H1 (cell line): ENCODE measurements around the gene DCDC1. TPM values are rescaled to one million over a fixed set of nuclear protein-coding genes. Genes with fewer than 3 reads are reported as not detected.

Experiments used
- CTCF ChIA-PET: fragments of 300-600 bp; sonication (Branson Sonifier 250); formaldehyde crosslinking; loops from one replicate; lab custom pipeline; 2021; ENCODE audit not compliant: partially characterized antibody; lab: Charles Lee
- POLR2A ChIA-PET: fragments of 300-600 bp; sonication (Branson Sonifier 250); formaldehyde crosslinking; loops from one replicate; lab custom pipeline; 2021; ENCODE audit warnings: inconsistent platforms; ENCODE audit not compliant: partially characterized antibody; lab: Charles Lee
- DNase-seq, 2 experiments: peaks; one replicate each; pipeline versions ENCODE4 v3.0.0 to v3.0.0-alpha.2; 2010 to 2022; ENCODE audit warnings: low spot score in 2 of 2, low read depth in 1 of 2, mixed read lengths in 1 of 2
- FAIRE-seq: peaks from 2 replicates; lab custom pipeline; 2011; peaks lifted over from hg19 to GRCh38; lab: Jason Lieb, UNC
- H2AFZ ChIP-seq: 2 replicates; pipeline ENCODE4 v1.8.1; 2012; ENCODE audit warnings: low read length, inconsistent platforms
- H2AK5ac ChIP-seq: 2 replicates; pipeline ENCODE4 v1.6.1; 2013; ENCODE audit warnings: low read depth, low read length
- H2BK120ac ChIP-seq: replicated peaks from 2 replicates; pipeline ENCODE3; 2013; ENCODE audit warnings: low read depth, low read length, inconsistent platforms
- H2BK12ac ChIP-seq: 2 replicates; pipeline ENCODE4 v1.6.1; 2013; ENCODE audit warnings: low read depth, low read length
- H2BK15ac ChIP-seq: 2 replicates; pipeline ENCODE4 v1.6.1; 2013; ENCODE audit warnings: low read length
- H2BK20ac ChIP-seq: 2 replicates; pipeline ENCODE4 v1.6.1; 2013; ENCODE audit warnings: low read length
- H2BK5ac ChIP-seq: 2 replicates; pipeline ENCODE4 v1.6.1; 2013; ENCODE audit warnings: low read depth, low read length
- H3K14ac ChIP-seq: 2 replicates; pipeline ENCODE4 v1.6.1; 2013; ENCODE audit warnings: inconsistent platforms; ENCODE audit not compliant: insufficient read length
- H3K18ac ChIP-seq: 2 replicates; pipeline ENCODE4 v1.6.1; 2013; ENCODE audit warnings: low read length; ENCODE audit errors: extremely low read depth
- H3K23ac ChIP-seq: 2 replicates; pipeline ENCODE4 v1.6.1; 2013; ENCODE audit warnings: inconsistent platforms; ENCODE audit not compliant: insufficient read length
- H3K23me2 ChIP-seq: 2 replicates; pipeline ENCODE4 v1.6.1; 2013; ENCODE audit warnings: low read depth, low read length
- H3K27ac ChIP-seq: 2 replicates; pipeline ENCODE4 v1.6.1; 2011; ENCODE audit warnings: low read depth, low read length, inconsistent platforms
- H3K27me3 ChIP-seq, 4 experiments: replicated peaks in 1 of 4; 1 replicate in 1 of 4; 2 replicates in 3 of 4; pipeline versions ENCODE4 v1.6.1 to v1.8.1; 2011 to 2013; ENCODE audit warnings: low read length in 3 of 4, mild to moderate bottlenecking in 3 of 4, inconsistent platforms in 2 of 4, mixed read lengths in 2 of 4, moderate library complexity in 1 of 4; ENCODE audit not compliant: control insufficient read depth in 3 of 4, insufficient read depth in 3 of 4; ENCODE audit errors: extremely low read depth in 1 of 4
- H3K36me3 ChIP-seq, 4 experiments: 2 replicates each; pipeline versions ENCODE4 v1.6.1 to v1.8.1; 2011 to 2013; ENCODE audit warnings: mild to moderate bottlenecking in 4 of 4, low read length in 3 of 4, moderate library complexity in 2 of 4, control low read depth in 1 of 4, inconsistent platforms in 1 of 4; ENCODE audit not compliant: insufficient read depth in 4 of 4, control insufficient read depth in 2 of 4
- H3K4ac ChIP-seq: replicated peaks from 2 replicates; pipeline ENCODE3; 2013; ENCODE audit warnings: low read length, low read depth, mixed read lengths, inconsistent platforms; ENCODE audit not compliant: insufficient read length
- H3K4me1 ChIP-seq, 4 experiments: replicated peaks in 1 of 4; 1 replicate in 1 of 4; 2 replicates in 3 of 4; pipeline versions ENCODE4 v1.6.1 to v1.8.1; 2011 to 2013; ENCODE audit warnings: low read length in 3 of 4, inconsistent platforms in 2 of 4, mixed read lengths in 1 of 4; ENCODE audit not compliant: insufficient read depth in 4 of 4, control insufficient read depth in 3 of 4
- H3K4me2 ChIP-seq, 2 experiments: 2 replicates each; pipeline versions ENCODE4 v1.6.1 to v1.8.1; 2011 to 2013; ENCODE audit warnings: low read depth in 2 of 2, low read length in 2 of 2, control low read depth in 1 of 2, inconsistent platforms in 1 of 2, mild to moderate bottlenecking in 1 of 2; ENCODE audit not compliant: insufficient read depth in 1 of 2
- H3K4me3 ChIP-seq, 4 experiments: fragments of 200-600, 300-600 bp in 1 of 4; sonication (generic), shearing (Covaris generic), sonication (Bioruptor Twin) in 1 of 4; 2 replicates each; pipeline versions ENCODE4 v1.5.1 to v1.8.1; 2011 to 2016; ENCODE audit warnings: low read length in 4 of 4, low read depth in 3 of 4, control low read depth in 2 of 4, inconsistent platforms in 2 of 4, mild to moderate bottlenecking in 2 of 4, mixed read lengths in 1 of 4, moderate library complexity in 1 of 4; ENCODE audit not compliant: insufficient read depth in 2 of 4; ENCODE audit errors: extremely low read depth in 1 of 4
- H3K56ac ChIP-seq: replicated peaks from 2 replicates; pipeline ENCODE3; 2013; ENCODE audit warnings: low read depth, mild to moderate bottlenecking, mixed read lengths, low read length, inconsistent platforms; ENCODE audit not compliant: insufficient read length
- H3K79me1 ChIP-seq: 2 replicates; pipeline ENCODE4 v1.6.1; 2013; ENCODE audit warnings: low read depth, low read length, control low read depth
- H3K79me2 ChIP-seq, 2 experiments: 2 replicates each; pipeline versions ENCODE4 v1.6.1 to v1.8.1; 2012 to 2013; ENCODE audit warnings: low read length in 2 of 2, mild to moderate bottlenecking in 2 of 2, inconsistent platforms in 1 of 2; ENCODE audit not compliant: insufficient read depth in 2 of 2, control insufficient read depth in 1 of 2
- H3K9ac ChIP-seq, 4 experiments: replicated peaks in 1 of 4; 1 replicate in 1 of 4; 2 replicates in 3 of 4; pipeline versions ENCODE4 v1.6.1 to v1.8.1; 2011 to 2013; ENCODE audit warnings: low read depth in 3 of 4, low read length in 3 of 4, control low read depth in 2 of 4, mild to moderate bottlenecking in 2 of 4, moderate library complexity in 2 of 4, inconsistent platforms in 1 of 4; ENCODE audit errors: extremely low read depth in 1 of 4
- H3K9me3 ChIP-seq, 2 experiments: 2 replicates each; pipeline versions ENCODE4 v1.6.1 to v1.8.1; 2012 to 2013; ENCODE audit warnings: mild to moderate bottlenecking in 2 of 2, moderate library complexity in 2 of 2, control low read depth in 1 of 2, inconsistent platforms in 1 of 2, low read depth in 1 of 2, low read length in 1 of 2, mixed read lengths in 1 of 2; ENCODE audit not compliant: insufficient read depth in 2 of 2
- H4K20me1 ChIP-seq, 2 experiments: replicated peaks in 1 of 2; 2 replicates each; pipeline versions ENCODE3 to v1.8.1; 2011 to 2013; ENCODE audit warnings: inconsistent platforms in 2 of 2, low read length in 2 of 2, mild to moderate bottlenecking in 1 of 2; ENCODE audit not compliant: insufficient read depth in 2 of 2, control insufficient read depth in 1 of 2
- H4K5ac ChIP-seq: 2 replicates; pipeline ENCODE4 v1.6.1; 2013; ENCODE audit warnings: low read length, low read depth, mixed read lengths, inconsistent platforms; ENCODE audit not compliant: insufficient read length
- H4K8ac ChIP-seq: 2 replicates; pipeline ENCODE4 v1.8.0; 2013; ENCODE audit warnings: mild to moderate bottlenecking, moderate library complexity, low read length, inconsistent platforms; ENCODE audit not compliant: insufficient read depth; ENCODE audit errors: extremely low read depth
- H4K91ac ChIP-seq: replicated peaks from 2 replicates; pipeline ENCODE3; 2013; ENCODE audit warnings: low read length, mixed read lengths, inconsistent platforms; ENCODE audit not compliant: insufficient read length
- ATF2 ChIP-seq: IDR thresholded peaks from 2 replicates; pipeline ENCODE4 v1.6.1; 2012; ENCODE audit warnings: low read length, inconsistent platforms
- CEBPB ChIP-seq: IDR thresholded peaks from 2 replicates; pipeline ENCODE4 v1.6.1; 2012; ENCODE audit warnings: low read depth, low read length
- CHD1 ChIP-seq: IDR thresholded peaks from 2 replicates; pipeline ENCODE4 v1.6.1; 2012; ENCODE audit warnings: low read depth, low read length, improper control_type of control experiment
- FOSL1 ChIP-seq: IDR thresholded peaks from 2 replicates; pipeline ENCODE4 v1.6.1; 2011; ENCODE audit warnings: mild to moderate bottlenecking, low read depth, low read length, moderate library complexity; ENCODE audit not compliant: insufficient read depth
- GABPA ChIP-seq: IDR thresholded peaks from 2 replicates; pipeline ENCODE4 v1.6.1; 2011; ENCODE audit warnings: mild to moderate bottlenecking, low read length, moderate library complexity, borderline replicate concordance; ENCODE audit not compliant: insufficient read depth
- MAFK ChIP-seq: IDR thresholded peaks from 2 replicates; pipeline ENCODE4 v1.6.1; 2012; ENCODE audit warnings: low read depth, mild to moderate bottlenecking, improper control_type of control experiment, low read length
- NRF1 ChIP-seq: IDR thresholded peaks from 2 replicates; pipeline ENCODE4 v1.6.1; 2011; ENCODE audit warnings: mild to moderate bottlenecking, low read depth, low read length, improper control_type of control experiment
- PHF8 ChIP-seq: fragments of 200-600 bp; sonication (generic); conservative IDR thresholded peaks from 2 replicates; pipeline ENCODE4 v1.7.1; 2012; ENCODE audit warnings: low read depth, mild to moderate bottlenecking, inconsistent platforms, low read length, moderate library complexity
- SRF ChIP-seq: IDR thresholded peaks from 2 replicates; pipeline ENCODE4 v1.6.1; 2011; ENCODE audit warnings: mild to moderate bottlenecking, low read depth, low read length, moderate library complexity
- USF2 ChIP-seq: IDR thresholded peaks from 2 replicates; pipeline ENCODE4 v1.6.1; 2011; ENCODE audit warnings: low read length, improper control_type of control experiment
- WGBS, 2 experiments: shearing (Covaris generic) in 1 of 2; methylation state at CpG; one replicate each; pipeline versions ENCODE4 v1.1.6 to v1.1.7; 2013 to 2015; ENCODE audit warnings: low lambda C conversion rate in 2 of 2, mixed read lengths in 2 of 2, inconsistent platforms in 1 of 2, low coverage in 1 of 2, missing lambda C conversion rate in 1 of 2; ENCODE audit not compliant: insufficient replicate concordance in 2 of 2, insufficient coverage in 1 of 2, insufficient read length in 1 of 2; ENCODE audit errors: extremely low coverage in 1 of 2, missing lambda C conversion rate in 1 of 2; 5-methylcytosine and 5-hydroxymethylcytosine counted together
- polyA plus RNA-seq, 7 experiments: library from polyadenylated mRNA; depleted of rRNA in 3 of 7; stranded (reverse) in 5 of 7; unstranded in 2 of 7; fragments of >200 nt in 5 of 7; fragments of 200-250 nt in 2 of 7; gene quantifications; 1 replicate in 5 of 7; 2 replicates in 1 of 7; 4 replicates in 1 of 7; pipeline versions ENCODE4 v1.2.1 to v1.2.3, GENCODE V29; 2011 to 2013; ENCODE audit warnings: missing spikeins in 2 of 7, mixed read lengths in 2 of 7
- total RNA-seq: library from RNA; stranded (reverse); fragmentation: NEBNext Ultra II Directional; extraction: Animal tissue kit (Norgen Biotek cat#: 25700); gene quantifications from 2 replicates; pipeline ENCODE4 v1.2.1, GENCODE V29; 2021
- TF ChIP-seq, protein P1 (sequence below): IDR thresholded peaks from 2 replicates; pipeline ENCODE4 v1.6.1; 2012; ENCODE audit warnings: inconsistent platforms

DCDC1 gene
- total and polyA plus RNA-seq, 2 of the 8 experiments (the other 6 are each of a cell fraction or from before 2014, with no cell fraction given) = 0.15 to 0.56 TPM

DNA sequence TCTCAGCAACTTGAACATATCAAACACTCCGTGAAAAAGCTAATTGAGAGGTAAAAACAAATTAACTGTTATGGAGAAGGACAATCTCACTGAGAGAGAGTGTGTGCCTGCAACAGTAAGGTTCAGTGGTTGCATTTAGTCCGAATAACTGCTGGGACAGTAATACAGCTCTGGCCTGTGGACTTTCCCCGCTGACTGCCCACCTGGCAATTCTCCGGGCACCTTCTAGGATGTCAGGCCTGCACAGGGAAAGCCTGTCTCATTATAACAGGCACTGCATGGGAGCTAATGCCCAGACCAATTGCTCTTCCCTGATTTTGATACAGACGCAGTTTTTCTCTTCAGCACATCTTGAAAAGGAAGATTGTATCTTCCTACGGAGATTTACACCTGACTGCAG, 251.0 kb downstream of the DCDC1 start:
- Histone ChIP-seq H3K9me3 (no peaks in the 10 kb centered on the region), H2AFZ (no peak overlapping the region), H2BK12ac (no peak overlapping the region), H3K36me3 (no peaks in the 10 kb centered on the region), H2BK5ac (no peak overlapping the region), H3K14ac (no peak overlapping the region), H2AK5ac (no peak overlapping the region), H4K91ac (no peak overlapping the region), H3K79me1 (no peaks in the 10 kb centered on the region), H3K4ac (no peak overlapping the region), H3K23ac (no peak overlapping the region), H3K18ac (no peak overlapping the region), H3K4me1 (peaks cover 0 to 4% (median under 1%) of the 10 kb centered on the region in 4 experiments; a peak in 2 of 7 replicates), H3K56ac (no peak overlapping the region), H3K4me3 (no peak overlapping the region), H3K27ac (no peak overlapping the region), H3K27me3 (no peaks in the 10 kb centered on the region), H3K4me2 (no peak overlapping the region), H3K23me2 (no peaks in the 10 kb centered on the region), H4K8ac (no peak overlapping the region), H4K20me1 (no peaks in the 10 kb centered on the region), H4K5ac (no peak overlapping the region), H2BK15ac (no peak overlapping the region), H3K9ac (no peak overlapping the region), H3K79me2 (no peaks in the 10 kb centered on the region), H2BK20ac (no peak overlapping the region), H2BK120ac (no peak overlapping the region)
- ChIA-PET POLR2A (no interaction called here), CTCF (interaction anchor here (0.9 to 2.5 kb wide), 4 partner anchors 11 to 165 kb away, joined by 3 to 13 read pairs (median 3); no protein-coding TSS in a partner anchor)
- FAIRE-seq = no peak
- WGBS, 2 experiments = 81% methylated on average over 6 of the region's 6 CpGs; no CpG with 5 or more reads in 1 of the 2 experiments
- no peak for DNase-seq
- TF ChIP-seq CEBPB (no peak), CHD1 (no peak), SRF (no peak), MAFK (no peak), FOSL1 (no peak), PHF8 (no peak), NRF1 (no peak), GABPA (no peak), USF2 (no peak), ATF2 (no peak)
- TF ChIP-seq, protein P1, sequence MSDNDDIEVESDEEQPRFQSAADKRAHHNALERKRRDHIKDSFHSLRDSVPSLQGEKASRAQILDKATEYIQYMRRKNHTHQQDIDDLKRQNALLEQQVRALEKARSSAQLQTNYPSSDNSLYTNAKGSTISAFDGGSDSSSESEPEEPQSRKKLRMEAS = no peak
